ENCODE results near the gene ECT2. TPM values are rescaled to one million over a fixed set of nuclear protein-coding genes. Genes with fewer than 3 reads are reported as not detected.

Gene ECT2
- total and polyA plus RNA-seq, 2 of the 8 experiments (the other 6 are each of a cell fraction or from before 2014, with no cell fraction given) = 19.5 to 88.7 TPM

DNA sequence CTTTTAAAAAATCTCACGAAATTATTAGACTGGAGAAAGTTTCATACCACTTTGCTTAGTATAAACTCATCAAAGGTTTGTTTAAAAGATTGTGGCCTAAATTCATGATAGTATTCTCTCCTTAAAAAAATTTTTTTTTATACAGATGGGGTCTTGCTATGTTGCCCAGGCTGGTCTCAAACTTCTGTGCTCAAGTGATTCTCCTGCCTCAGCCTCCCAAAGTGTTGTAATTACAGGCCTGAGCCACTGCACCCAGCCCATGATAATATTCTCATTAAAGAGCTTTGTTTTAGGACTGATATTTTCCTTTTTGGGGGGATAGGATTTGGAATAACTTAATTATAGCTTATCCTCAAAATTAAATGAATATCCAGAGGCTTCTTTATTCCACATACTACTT is 19.9 kb downstream of the ECT2 start (continued):
- TF ChIP-seq, protein P1, sequence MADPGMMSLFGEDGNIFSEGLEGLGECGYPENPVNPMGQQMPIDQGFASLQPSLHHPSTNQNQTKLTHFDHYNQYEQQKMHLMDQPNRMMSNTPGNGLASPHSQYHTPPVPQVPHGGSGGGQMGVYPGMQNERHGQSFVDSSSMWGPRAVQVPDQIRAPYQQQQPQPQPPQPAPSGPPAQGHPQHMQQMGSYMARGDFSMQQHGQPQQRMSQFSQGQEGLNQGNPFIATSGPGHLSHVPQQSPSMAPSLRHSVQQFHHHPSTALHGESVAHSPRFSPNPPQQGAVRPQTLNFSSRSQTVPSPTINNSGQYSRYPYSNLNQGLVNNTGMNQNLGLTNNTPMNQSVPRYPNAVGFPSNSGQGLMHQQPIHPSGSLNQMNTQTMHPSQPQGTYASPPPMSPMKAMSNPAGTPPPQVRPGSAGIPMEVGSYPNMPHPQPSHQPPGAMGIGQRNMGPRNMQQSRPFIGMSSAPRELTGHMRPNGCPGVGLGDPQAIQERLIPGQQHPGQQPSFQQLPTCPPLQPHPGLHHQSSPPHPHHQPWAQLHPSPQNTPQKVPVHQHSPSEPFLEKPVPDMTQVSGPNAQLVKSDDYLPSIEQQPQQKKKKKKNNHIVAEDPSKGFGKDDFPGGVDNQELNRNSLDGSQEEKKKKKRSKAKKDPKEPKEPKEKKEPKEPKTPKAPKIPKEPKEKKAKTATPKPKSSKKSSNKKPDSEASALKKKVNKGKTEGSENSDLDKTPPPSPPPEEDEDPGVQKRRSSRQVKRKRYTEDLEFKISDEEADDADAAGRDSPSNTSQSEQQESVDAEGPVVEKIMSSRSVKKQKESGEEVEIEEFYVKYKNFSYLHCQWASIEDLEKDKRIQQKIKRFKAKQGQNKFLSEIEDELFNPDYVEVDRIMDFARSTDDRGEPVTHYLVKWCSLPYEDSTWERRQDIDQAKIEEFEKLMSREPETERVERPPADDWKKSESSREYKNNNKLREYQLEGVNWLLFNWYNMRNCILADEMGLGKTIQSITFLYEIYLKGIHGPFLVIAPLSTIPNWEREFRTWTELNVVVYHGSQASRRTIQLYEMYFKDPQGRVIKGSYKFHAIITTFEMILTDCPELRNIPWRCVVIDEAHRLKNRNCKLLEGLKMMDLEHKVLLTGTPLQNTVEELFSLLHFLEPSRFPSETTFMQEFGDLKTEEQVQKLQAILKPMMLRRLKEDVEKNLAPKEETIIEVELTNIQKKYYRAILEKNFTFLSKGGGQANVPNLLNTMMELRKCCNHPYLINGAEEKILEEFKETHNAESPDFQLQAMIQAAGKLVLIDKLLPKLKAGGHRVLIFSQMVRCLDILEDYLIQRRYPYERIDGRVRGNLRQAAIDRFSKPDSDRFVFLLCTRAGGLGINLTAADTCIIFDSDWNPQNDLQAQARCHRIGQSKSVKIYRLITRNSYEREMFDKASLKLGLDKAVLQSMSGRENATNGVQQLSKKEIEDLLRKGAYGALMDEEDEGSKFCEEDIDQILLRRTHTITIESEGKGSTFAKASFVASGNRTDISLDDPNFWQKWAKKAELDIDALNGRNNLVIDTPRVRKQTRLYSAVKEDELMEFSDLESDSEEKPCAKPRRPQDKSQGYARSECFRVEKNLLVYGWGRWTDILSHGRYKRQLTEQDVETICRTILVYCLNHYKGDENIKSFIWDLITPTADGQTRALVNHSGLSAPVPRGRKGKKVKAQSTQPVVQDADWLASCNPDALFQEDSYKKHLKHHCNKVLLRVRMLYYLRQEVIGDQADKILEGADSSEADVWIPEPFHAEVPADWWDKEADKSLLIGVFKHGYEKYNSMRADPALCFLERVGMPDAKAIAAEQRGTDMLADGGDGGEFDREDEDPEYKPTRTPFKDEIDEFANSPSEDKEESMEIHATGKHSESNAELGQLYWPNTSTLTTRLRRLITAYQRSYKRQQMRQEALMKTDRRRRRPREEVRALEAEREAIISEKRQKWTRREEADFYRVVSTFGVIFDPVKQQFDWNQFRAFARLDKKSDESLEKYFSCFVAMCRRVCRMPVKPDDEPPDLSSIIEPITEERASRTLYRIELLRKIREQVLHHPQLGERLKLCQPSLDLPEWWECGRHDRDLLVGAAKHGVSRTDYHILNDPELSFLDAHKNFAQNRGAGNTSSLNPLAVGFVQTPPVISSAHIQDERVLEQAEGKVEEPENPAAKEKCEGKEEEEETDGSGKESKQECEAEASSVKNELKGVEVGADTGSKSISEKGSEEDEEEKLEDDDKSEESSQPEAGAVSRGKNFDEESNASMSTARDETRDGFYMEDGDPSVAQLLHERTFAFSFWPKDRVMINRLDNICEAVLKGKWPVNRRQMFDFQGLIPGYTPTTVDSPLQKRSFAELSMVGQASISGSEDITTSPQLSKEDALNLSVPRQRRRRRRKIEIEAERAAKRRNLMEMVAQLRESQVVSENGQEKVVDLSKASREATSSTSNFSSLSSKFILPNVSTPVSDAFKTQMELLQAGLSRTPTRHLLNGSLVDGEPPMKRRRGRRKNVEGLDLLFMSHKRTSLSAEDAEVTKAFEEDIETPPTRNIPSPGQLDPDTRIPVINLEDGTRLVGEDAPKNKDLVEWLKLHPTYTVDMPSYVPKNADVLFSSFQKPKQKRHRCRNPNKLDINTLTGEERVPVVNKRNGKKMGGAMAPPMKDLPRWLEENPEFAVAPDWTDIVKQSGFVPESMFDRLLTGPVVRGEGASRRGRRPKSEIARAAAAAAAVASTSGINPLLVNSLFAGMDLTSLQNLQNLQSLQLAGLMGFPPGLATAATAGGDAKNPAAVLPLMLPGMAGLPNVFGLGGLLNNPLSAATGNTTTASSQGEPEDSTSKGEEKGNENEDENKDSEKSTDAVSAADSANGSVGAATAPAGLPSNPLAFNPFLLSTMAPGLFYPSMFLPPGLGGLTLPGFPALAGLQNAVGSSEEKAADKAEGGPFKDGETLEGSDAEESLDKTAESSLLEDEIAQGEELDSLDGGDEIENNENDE (IDR thresholded peaks at IDR 0.05; ENCODE audit: insufficient replicate concordance, low read length) = no peak
- TF ChIP-seq TAF1 (IDR thresholded peaks at IDR 0.05; ENCODE audit: low read depth, low read length) = no peak
- TF ChIP-seq SP2 (IDR thresholded peaks at IDR 0.05; ENCODE audit: low read length) = no peak
- TF ChIP-seq JUN (IDR thresholded peaks at IDR 0.05; ENCODE audit: low read depth, low read length) = no peak
